ENCODE results near the gene TAS2R50.

TAS2R50 gene

DNA sequence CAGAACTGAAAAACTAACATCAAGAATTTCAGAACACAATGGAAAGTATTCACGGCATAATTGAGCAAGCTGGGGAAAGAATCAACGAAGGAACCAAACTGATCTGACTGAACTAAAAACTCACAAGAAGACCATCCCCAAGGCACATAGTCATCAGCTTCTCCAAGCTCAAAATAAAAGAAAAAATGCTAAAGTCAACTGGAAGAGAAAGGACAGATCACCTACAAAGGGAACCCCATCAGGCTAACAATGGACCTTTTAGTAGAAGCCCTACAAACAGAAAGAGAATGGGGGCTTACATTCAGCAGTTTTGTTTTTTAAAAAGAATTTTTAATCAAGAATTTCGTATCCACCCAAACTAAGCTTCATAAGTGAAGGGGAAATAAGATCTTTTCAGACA is 11.7 kb downstream of the TAS2R50 start:
- TF ChIP-seq, protein P1, sequence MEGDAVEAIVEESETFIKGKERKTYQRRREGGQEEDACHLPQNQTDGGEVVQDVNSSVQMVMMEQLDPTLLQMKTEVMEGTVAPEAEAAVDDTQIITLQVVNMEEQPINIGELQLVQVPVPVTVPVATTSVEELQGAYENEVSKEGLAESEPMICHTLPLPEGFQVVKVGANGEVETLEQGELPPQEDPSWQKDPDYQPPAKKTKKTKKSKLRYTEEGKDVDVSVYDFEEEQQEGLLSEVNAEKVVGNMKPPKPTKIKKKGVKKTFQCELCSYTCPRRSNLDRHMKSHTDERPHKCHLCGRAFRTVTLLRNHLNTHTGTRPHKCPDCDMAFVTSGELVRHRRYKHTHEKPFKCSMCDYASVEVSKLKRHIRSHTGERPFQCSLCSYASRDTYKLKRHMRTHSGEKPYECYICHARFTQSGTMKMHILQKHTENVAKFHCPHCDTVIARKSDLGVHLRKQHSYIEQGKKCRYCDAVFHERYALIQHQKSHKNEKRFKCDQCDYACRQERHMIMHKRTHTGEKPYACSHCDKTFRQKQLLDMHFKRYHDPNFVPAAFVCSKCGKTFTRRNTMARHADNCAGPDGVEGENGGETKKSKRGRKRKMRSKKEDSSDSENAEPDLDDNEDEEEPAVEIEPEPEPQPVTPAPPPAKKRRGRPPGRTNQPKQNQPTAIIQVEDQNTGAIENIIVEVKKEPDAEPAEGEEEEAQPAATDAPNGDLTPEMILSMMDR (IDR thresholded peaks at IDR 0.05; ENCODE audit: low read length, missing control alignments): no peak
- no peak overlapping the region for H3K4me3 ChIP-seq (replicated peaks; ENCODE audit: low read depth, low read length)
- DNase-seq (ENCODE audit: low read depth): no peak

- TF ChIP-seq, protein P1 (IDR thresholded peaks at IDR 0.05; ENCODE audit: low read length, missing control alignments): no peak
- no peak overlapping the region for H3K4me3 ChIP-seq (replicated peaks; ENCODE audit: low read depth, low read length)
- peak; percentile 94 for DNase-seq (ENCODE audit: low read depth)
These were observed 17.8 kb downstream of the TAS2R50 start for GRCh38 chr12:10968765-10969456.

DNA sequence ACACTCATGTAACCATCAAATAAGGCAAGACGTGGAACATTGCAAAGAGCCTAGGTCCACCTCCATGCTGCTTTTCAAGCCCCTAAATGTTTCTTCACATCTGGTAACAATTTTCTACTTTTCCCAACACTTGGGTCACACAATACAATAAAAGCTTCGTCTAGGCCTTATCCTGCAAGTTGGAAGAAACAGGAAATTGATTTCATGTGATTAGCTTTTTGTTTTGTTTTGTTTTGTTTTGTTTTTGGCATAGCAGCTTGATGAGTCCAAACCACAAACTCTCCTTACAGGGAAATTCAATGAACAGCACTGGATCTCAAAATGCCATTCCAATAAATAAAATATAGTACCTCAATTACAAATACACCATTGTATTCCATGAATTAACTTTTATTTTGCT is 19.3 kb downstream of the TAS2R50 start:
- DNase-seq (ENCODE audit: low read depth): peak; percentile 86
- TF ChIP-seq, protein P1 (IDR thresholded peaks at IDR 0.05; ENCODE audit: low read length, missing control alignments): no peak

GRCh38 chr12:10966314-10966713 is 20.4 kb downstream of the TAS2R50 start:
- no peak for DNase-seq (ENCODE audit: low read depth)
- TF ChIP-seq, protein P1 (IDR thresholded peaks at IDR 0.05; ENCODE audit: low read length, missing control alignments): no peak

More for the DNA sequence above, 19.3 kb downstream of the TAS2R50 start:
- H3K4me3 ChIP-seq (replicated peaks; ENCODE audit: low read depth, low read length): no peak overlapping the region

GRCh38 chr12:10965476-10965875 is 21.2 kb downstream of the TAS2R50 start:
- DNase-seq (ENCODE audit: low read depth): no peak
- no peak overlapping the region for H3K4me3 ChIP-seq (replicated peaks; ENCODE audit: low read depth, low read length)
- TF ChIP-seq, protein P1 (IDR thresholded peaks at IDR 0.05; ENCODE audit: low read length, missing control alignments): no peak

More at GRCh38 chr12:10966314-10966713, 20.4 kb downstream of the TAS2R50 start:
- no peak overlapping the region for H3K4me3 ChIP-seq (replicated peaks; ENCODE audit: low read depth, low read length)

DNA sequence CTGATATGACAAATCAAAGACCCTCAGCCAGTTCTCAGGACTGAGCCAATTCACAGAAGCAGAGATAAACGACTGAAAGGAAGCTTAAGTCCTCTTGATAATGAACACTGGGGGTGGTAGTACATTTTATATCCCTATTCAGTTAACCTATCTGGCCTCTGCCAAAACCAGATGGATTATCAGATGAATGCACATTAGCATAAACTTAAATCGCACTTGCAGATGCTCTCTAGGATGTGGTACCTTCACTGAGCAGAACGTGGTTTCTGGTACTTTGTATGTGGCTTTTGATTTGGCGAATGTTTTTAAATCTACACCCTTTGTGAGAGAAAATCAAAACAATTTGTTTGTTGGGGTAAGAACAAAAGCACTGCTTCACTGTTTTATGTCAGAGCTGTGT is 26.5 kb downstream of the TAS2R50 start:
- H3K4me3 ChIP-seq (replicated peaks; ENCODE audit: low read depth, low read length): no peak overlapping the region
- DNase-seq (ENCODE audit: low read depth): no peak
- TF ChIP-seq, protein P1 (IDR thresholded peaks at IDR 0.05; ENCODE audit: low read length, missing control alignments): no peak

DNA sequence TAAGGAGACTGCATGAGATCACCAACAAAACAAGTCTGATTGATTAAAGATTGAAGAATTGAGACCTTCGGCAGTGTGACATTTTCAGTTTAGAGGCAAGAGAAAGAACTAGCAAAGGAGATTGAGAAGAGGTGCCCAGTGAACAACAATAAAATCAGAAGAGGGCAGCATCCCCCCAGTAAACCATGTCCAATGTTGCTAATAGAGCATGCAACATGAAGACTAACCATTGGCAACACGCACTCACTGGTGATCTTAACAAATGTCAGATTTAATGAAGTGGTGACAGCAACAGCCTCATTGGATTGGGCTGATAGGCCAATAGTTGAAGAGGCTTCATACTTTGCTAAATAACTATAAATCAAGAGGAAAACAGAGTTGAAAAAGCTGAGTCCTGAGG is 26.9 kb downstream of the TAS2R50 start:
- DNase-seq (ENCODE audit: low read depth): peak; percentile 40
- no peak overlapping the region for H3K4me3 ChIP-seq (replicated peaks; ENCODE audit: low read depth, low read length)
- TF ChIP-seq, protein P1 (IDR thresholded peaks at IDR 0.05; ENCODE audit: low read length, missing control alignments): no peak

All from fibroblast of pulmonary artery (primary cell).